ENCODE results near the gene ACLY. TPM values are rescaled to one million over a fixed set of nuclear protein-coding genes. Genes with fewer than 3 reads are reported as not detected.

The ACLY gene
- total RNA-seq, 1 experiment from 2014 or later = 279 TPM

DNA sequence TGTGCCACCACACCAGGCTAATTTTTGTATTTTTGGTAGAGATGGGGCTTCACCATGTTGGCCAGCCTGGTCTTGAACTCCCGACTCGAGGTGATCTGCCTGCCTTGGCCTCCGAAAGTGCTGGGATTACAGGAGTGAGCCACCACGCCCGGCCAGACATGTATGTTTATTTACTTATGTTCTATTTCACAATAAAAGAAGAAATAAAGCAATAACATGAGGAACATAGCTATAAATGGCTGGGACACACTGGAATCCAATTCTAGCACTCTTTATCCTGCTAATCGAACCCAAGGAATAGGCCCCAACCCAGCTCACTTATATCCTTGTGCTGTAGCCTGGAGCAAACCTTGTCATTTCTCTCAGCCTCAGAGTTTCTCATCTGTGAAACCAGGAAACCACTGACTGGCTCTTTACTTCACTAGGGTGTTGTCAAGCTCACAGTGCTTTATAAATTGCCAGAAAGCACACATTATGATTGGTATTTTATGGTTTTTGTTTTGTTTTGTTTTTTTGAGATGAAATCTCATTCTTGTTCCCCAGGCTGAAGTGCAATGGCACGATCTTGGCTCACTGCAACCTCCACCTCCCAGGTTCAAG, 7.3 kb upstream of the ACLY start:
- no peak overlapping the region for H3K27ac ChIP-seq (ENCODE audit: insufficient read length, low read depth, low read length)
- WGBS (ENCODE audit: extremely low coverage, insufficient read length, low lambda C conversion rate) = no CpG with 5 or more reads among the region's 7 CpGs
- Mint-ChIP-seq H3K9me3 (no peaks in the 10 kb centered on the region), H3K4me1 (peaks cover 11 to 13% of the 10 kb centered on the region in 2 experiments), H3K36me3 (ENCODE audit: insufficient read depth in 1 of 3, low read depth in 3 of 3) (no peaks in the 10 kb centered on the region), H3K27me3 (ENCODE audit: low read depth) (no peaks in the 10 kb centered on the region), H3K4me3 (no peak overlapping the region), H3K27ac (no peak overlapping the region)
- no peak overlapping the region for H2BK12ac ChIP-seq (ENCODE audit: insufficient read length, low read depth, low read length)
- no peaks in the 10 kb centered on the region for H4K20me1 ChIP-seq (ENCODE audit: control insufficient read depth, insufficient read depth, insufficient read length)
- H3K4me1 ChIP-seq (ENCODE audit: insufficient read depth, low read length) = no peaks in the 10 kb centered on the region
- H2AFZ ChIP-seq (ENCODE audit: low read length) = no peak overlapping the region
- no peak overlapping the region for H3K4ac ChIP-seq (ENCODE audit: low read depth, low read length)
- no peak overlapping the region for H3K18ac ChIP-seq (ENCODE audit: insufficient read length, low read depth, low read length)
- peaks cover 6% of the 10 kb centered on the region for H3K23me2 ChIP-seq (ENCODE audit: insufficient read length, low read depth, low read length, poor library complexity, severe bottlenecking)
- no peak overlapping the region for H2BK15ac ChIP-seq (ENCODE audit: low read depth, low read length)
- no peak overlapping the region for H4K5ac ChIP-seq (ENCODE audit: insufficient read length, low read depth, low read length)
- no peak overlapping the region for H3K9ac ChIP-seq (ENCODE audit: extremely low read depth, insufficient read length, low read length)
- no peak overlapping the region for H3K23ac ChIP-seq (ENCODE audit: insufficient read length, low read depth, low read length)
- no peak overlapping the region for H3T11ph ChIP-seq (ENCODE audit: low read length)
- DNase-seq = no peak
- no peak overlapping the region for H3K14ac ChIP-seq (ENCODE audit: insufficient read depth, low read length)
- H2AK5ac ChIP-seq (ENCODE audit: insufficient read length, low read length) = no peak overlapping the region
- H2BK20ac ChIP-seq (ENCODE audit: low read depth, low read length, poor library complexity, severe bottlenecking) = no peak overlapping the region
- no peak overlapping the region for H3K56ac ChIP-seq (ENCODE audit: insufficient read length, low read depth, low read length)
- H3K9me3 ChIP-seq (ENCODE audit: control insufficient read depth, low read depth, low read length) = no peaks in the 10 kb centered on the region
- H3K27me3 ChIP-seq (ENCODE audit: insufficient read depth, low read length) = no peaks in the 10 kb centered on the region
- H4K91ac ChIP-seq (ENCODE audit: insufficient read length, low read depth, low read length) = no peak overlapping the region
- TF ChIP-seq, protein P1, sequence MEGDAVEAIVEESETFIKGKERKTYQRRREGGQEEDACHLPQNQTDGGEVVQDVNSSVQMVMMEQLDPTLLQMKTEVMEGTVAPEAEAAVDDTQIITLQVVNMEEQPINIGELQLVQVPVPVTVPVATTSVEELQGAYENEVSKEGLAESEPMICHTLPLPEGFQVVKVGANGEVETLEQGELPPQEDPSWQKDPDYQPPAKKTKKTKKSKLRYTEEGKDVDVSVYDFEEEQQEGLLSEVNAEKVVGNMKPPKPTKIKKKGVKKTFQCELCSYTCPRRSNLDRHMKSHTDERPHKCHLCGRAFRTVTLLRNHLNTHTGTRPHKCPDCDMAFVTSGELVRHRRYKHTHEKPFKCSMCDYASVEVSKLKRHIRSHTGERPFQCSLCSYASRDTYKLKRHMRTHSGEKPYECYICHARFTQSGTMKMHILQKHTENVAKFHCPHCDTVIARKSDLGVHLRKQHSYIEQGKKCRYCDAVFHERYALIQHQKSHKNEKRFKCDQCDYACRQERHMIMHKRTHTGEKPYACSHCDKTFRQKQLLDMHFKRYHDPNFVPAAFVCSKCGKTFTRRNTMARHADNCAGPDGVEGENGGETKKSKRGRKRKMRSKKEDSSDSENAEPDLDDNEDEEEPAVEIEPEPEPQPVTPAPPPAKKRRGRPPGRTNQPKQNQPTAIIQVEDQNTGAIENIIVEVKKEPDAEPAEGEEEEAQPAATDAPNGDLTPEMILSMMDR (conservative IDR thresholded peaks at IDR 0.05) = no peak
- no peak overlapping the region for H4K8ac ChIP-seq (replicated peaks; ENCODE audit: insufficient read length, low read depth, low read length)
- no peak overlapping the region for H3K4me2 ChIP-seq (ENCODE audit: insufficient read depth, insufficient read length, low read length)
- H3K79me2 ChIP-seq (ENCODE audit: insufficient read depth, low read length) = peaks cover 2% of the 10 kb centered on the region; the same call in 1 of the 2 replicates
- no peaks in the 10 kb centered on the region for H3K79me1 ChIP-seq (ENCODE audit: insufficient read depth, low read depth, low read length, poor library complexity, severe bottlenecking)
- no peak overlapping the region for H2BK5ac ChIP-seq (ENCODE audit: insufficient read length, low read length)
- H2BK120ac ChIP-seq (ENCODE audit: low read depth, low read length, poor library complexity, severe bottlenecking) = no peak overlapping the region

Data from H9 (cell line).